Heart right ventricle (tissue), 16 donors: ENCODE measurements around the gene SRSF6. TPM values are rescaled to one million over a fixed set of nuclear protein-coding genes. Genes with fewer than 3 reads are reported as not detected.

Experiments
- ATAC-seq, 8 donors: fragments of 200-7000 bp; cut with Tn5 transposase; one replicate each; pipeline ENCODE4 v1.9.1; 2020; ENCODE audit warnings: mild to moderate bottlenecking in 8 of 8, moderate library complexity in 8 of 8, moderate number of reproducible peaks in 1 of 8
- DNase-seq, 2 donors: peaks; one replicate each; pipeline ENCODE4 v3.0.0-alpha.2; 2020
- H3K27ac ChIP-seq, 10 donors: fragments of 200-600 bp; sonication (generic) in 2 of 10; one replicate each; pipeline versions ENCODE4 v1.5.0 to v1.8.0; 2020 to 2022; ENCODE audit warnings: mild to moderate bottlenecking in 3 of 10
- H3K27me3 ChIP-seq, 7 donors: fragments of 200-600 bp; one replicate each; pipeline ENCODE4 v1.8.0; 2021 to 2022; ENCODE audit warnings: mild to moderate bottlenecking in 2 of 7
- H3K36me3 ChIP-seq, 9 donors: fragments of 200-600 bp; sonication (generic) in 1 of 9; one replicate each; pipeline versions ENCODE4 v1.5.0 to v1.8.0; 2020 to 2022; ENCODE audit warnings: mild to moderate bottlenecking in 2 of 9
- H3K4me1 ChIP-seq, 9 donors: fragments of 200-600 bp; sonication (generic) in 1 of 9; one replicate each; pipeline versions ENCODE4 v1.5.0 to v1.8.0; 2020 to 2022; ENCODE audit warnings: mild to moderate bottlenecking in 4 of 9
- H3K4me3 ChIP-seq, 10 donors: fragments of 200-600 bp; sonication (generic) in 2 of 10; one replicate each; pipeline versions ENCODE4 v1.5.0 to v1.8.0; 2020 to 2022; ENCODE audit warnings: mild to moderate bottlenecking in 7 of 10, moderate library complexity in 2 of 10
- H3K9me3 ChIP-seq, 11 donors: fragments of 200-600 bp in 10 of 11; sonication (generic) in 2 of 11; one replicate each; pipeline versions ENCODE4 v1.5.0 to v1.8.0; 2013 to 2022; ENCODE audit warnings: mild to moderate bottlenecking in 2 of 11, control low read depth in 1 of 11, moderate library complexity in 1 of 11
- WGBS, 2 donors: extraction: QIAGEN DNeasy Blood & Tissue Kit; methylation state at CpG; one replicate each; pipeline ENCODE4 v1.1.7; 2013; ENCODE audit warnings: inconsistent platforms in 1 of 2; 5-methylcytosine and 5-hydroxymethylcytosine counted together
- intact Hi-C, 10 donors: fragments of 100-400 bp; cut with DNase I; formaldehyde crosslinking; loops; one replicate each; pipeline versions ENCODE4 v1.11.1 to v1.14.2; 2022
- long read RNA-seq, 3 donors: library from polyadenylated mRNA; unstranded; transcript quantifications; one replicate each; pipeline ENCODE4 v2.0.0, GENCODE V29; 2020 to 2021
- polyA plus RNA-seq, 2 donors: library from polyadenylated mRNA; stranded (reverse); fragments of 200-250 nt; gene quantifications; one replicate each; pipeline ENCODE4 v1.2.3, GENCODE V29; 2013
- total RNA-seq, 10 donors: library from RNA; stranded (reverse); fragmentation: NEBNext Ultra II Directional in 3 of 10; extraction: Animal tissue kit (Norgen Biotek cat#: 25700) in 3 of 10; gene quantifications; one replicate each; pipeline versions ENCODE4 v1.2.1 to v1.2.4, GENCODE V29; 2021 to 2023
- TF ChIP-seq, protein P1 (sequence below), 9 donors: fragments of 200-600 bp; sonication (generic) in 2 of 9; IDR thresholded peaks; one replicate each; pipeline versions ENCODE4 v1.5.0 to v1.8.0; 2021 to 2022; ENCODE audit warnings: antibody characterized with exemption in 9 of 9, mild to moderate bottlenecking in 5 of 9, moderate library complexity in 1 of 9
- donor health status: Arrhythmogenic right ventricular cardiomyopathy.
- donor health status: ischemic (EF 13 %, LVEDD 7.1; RV severe dilation, severe dysfunction).
- donor health status: healthy with polysubstance abuse.
- donor health status: DM: no; HTN: yes; CAD: no.
- donor health status: DM: no; HTN: no; CAD: no.
- donor health status: ischemic (EF 25% LVEDD 6.9; RV normal size, moderate dysfunction).
- donor health status: ischemic (EF 25% LVEDD 5.7; RV mildly dilated, moderate dysfunction).
- donor health status: healthy.
- donor health status: DM: yes; HTN: yes; CAD: no.
- donor health status: Ischemic cardiomyopathy.
- donor health status: ischemic (EF 35%, LVEDD 5.7; RV mildly dilated, moderate dysfunction).
- donor health status: nonischemic (EF 11% LVEDD 7.7; RV severe dilation, severe dysfunction).
- donor health status: DM: yes; HTN: yes; CAD: no.
- donor health status: PGD.
- donor health status: ischemic (EF 29% LVEDD 5.4; RV normal size, mild dysfunction).
- donor health status: nonischemic (EF 23%, LVEDD 6.1; RV moderate dilation, normal function).

SRSF6 gene
- total RNA-seq (10 to 100 TPM; 44.0 to 62.4 (median 47.8) TPM), polyA plus RNA-seq (10 to 100 TPM; 27.9 to 86.6 TPM)
- long read RNA-seq, donor 1, full-length matches to known transcripts, result 3 of 5 reads
- long read RNA-seq, donor 1, partial matches to known transcripts, result 1 of 5 reads
- long read RNA-seq, donor 1, other reads (novel, unspliced or antisense), result 1 of 5 reads
- long read RNA-seq, donor 2, full-length matches to known transcripts, result 3 of 6 reads
- long read RNA-seq, donor 2, partial matches to known transcripts, result 0 of 6 reads
- long read RNA-seq, donor 2, other reads (novel, unspliced or antisense), result 3 of 6 reads
- long read RNA-seq, donor 3, full-length matches to known transcripts, result 8 of 93 reads
- long read RNA-seq, donor 3, partial matches to known transcripts, result 0 of 93 reads
- long read RNA-seq, donor 3, other reads (novel, unspliced or antisense), result 85 of 93 reads

GRCh38 chr20:43457640-43458421 is at the start of gene SRSF6:
Gene SRSF6 (plus strand): TSS chr20:43457896. CDS start chr20:43458034, 138 bp downstream.
- Histone ChIP-seq H3K9me3 (no peaks in the 10 kb centered on the region), H3K4me1 (peaks cover 2 to 49% (median 32%) of the 10 kb centered on the region in 9 donors), H3K36me3 (peaks cover 0 to 41% (median 37%) of the 10 kb centered on the region in 9 donors), H3K4me3 (peak within 1 kb of the TSS; percentile 73 to 99 (median 92)), H3K27me3 (peaks cover 0 to 5% (median 0%) of the 10 kb centered on the region in 7 donors), H3K27ac (peak within 1 kb of the TSS; percentile 97 to 100 (median 100))
- TF ChIP-seq, protein P1, sequence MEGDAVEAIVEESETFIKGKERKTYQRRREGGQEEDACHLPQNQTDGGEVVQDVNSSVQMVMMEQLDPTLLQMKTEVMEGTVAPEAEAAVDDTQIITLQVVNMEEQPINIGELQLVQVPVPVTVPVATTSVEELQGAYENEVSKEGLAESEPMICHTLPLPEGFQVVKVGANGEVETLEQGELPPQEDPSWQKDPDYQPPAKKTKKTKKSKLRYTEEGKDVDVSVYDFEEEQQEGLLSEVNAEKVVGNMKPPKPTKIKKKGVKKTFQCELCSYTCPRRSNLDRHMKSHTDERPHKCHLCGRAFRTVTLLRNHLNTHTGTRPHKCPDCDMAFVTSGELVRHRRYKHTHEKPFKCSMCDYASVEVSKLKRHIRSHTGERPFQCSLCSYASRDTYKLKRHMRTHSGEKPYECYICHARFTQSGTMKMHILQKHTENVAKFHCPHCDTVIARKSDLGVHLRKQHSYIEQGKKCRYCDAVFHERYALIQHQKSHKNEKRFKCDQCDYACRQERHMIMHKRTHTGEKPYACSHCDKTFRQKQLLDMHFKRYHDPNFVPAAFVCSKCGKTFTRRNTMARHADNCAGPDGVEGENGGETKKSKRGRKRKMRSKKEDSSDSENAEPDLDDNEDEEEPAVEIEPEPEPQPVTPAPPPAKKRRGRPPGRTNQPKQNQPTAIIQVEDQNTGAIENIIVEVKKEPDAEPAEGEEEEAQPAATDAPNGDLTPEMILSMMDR (IDR thresholded peaks at IDR 0.05), result no peak
- intact Hi-C loops, result loop anchor here in 5 of 10 donors (5.0 to 10.0 kb wide), 7 partner anchors 54 to 749 kb away; partner anchors contain the start of gene IFT52 (in 1 of the 5)
- DNase-seq, result peak; percentile 94 to 95
- ATAC-seq, result peak; percentile 96 to 99 (median 98)
- 0% methylated on average over 75 to 101 of the region's 101 CpGs for WGBS, 2 donors

DNA sequence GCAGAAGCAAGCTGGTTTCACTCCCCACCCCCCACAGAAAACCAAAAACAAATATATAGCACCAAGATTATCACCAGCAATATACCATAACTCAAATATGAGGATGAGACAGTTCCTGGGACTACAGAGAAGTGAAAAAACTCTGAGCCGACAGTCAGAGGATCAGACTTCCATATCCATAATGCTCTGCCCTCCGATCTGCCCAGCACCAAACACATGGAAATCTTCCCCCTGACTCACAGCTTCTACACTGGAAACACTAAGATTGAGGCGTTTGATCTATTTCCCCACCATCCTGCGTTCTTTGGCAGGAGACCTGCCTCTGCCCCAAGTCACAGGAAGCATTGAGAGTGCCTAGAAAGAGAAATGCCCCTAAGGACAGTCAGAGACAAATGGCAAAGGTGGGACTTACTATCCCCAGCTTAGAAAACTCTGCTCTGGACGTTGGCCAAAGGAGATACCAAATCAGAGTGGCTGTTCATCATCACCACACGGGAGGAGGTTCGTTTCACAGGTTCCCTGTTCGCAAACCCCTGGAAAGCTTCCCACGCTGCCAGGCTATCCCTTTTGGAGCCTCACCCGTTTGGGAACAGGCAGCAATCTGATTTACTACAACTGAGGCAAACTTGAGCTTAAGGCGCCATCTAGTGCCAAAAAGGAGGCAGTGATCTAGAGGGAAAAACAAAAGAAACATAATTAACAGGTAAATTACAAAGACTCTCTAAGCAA is 48.7 kb upstream of the SRSF6 start:
- no peak overlapping the region for H3K4me3 ChIP-seq
- H3K27ac ChIP-seq, result no peak overlapping the region
- no peaks in the 10 kb centered on the region for H3K4me1 ChIP-seq
- H3K9me3 ChIP-seq, result peaks cover 0 to 41% (median 10%) of the 10 kb centered on the region in 11 donors
- WGBS, 2 donors, result 21 to 23% methylated on average over 11 of the region's 11 CpGs
- intact Hi-C loops, result loop anchor here in 1 of 10 donors (10.0 kb wide), 1 partner anchor 1674 kb away; no protein-coding TSS in a partner anchor
- TF ChIP-seq, protein P1 (IDR thresholded peaks at IDR 0.05), result peak in 8 of 9 donors; percentile 8 to 50 (median 33)
- H3K27me3 ChIP-seq, result peaks cover 0 to 30% (median 4%) of the 10 kb centered on the region in 7 donors
- H3K36me3 ChIP-seq, result no peaks in the 10 kb centered on the region
- ATAC-seq (no peak), DNase-seq (no peak)

DNA sequence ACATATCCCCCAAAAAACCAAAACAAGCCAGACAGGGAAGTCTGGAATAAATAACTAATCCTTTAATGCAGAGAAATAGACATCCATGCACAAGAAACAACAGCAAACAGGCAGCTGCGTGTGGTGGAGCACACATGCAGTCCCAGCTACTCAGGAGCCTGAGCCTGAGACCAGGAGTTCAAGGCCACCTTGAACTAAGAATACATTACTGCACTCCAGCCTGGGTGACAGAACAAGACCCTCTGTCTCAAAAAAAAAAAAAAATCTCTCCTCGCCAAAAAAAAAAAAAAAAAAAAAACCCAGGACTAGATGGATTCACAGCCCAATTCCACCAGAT is 48.2 kb upstream of the SRSF6 start:
- peaks cover 0 to 27% (median 4%) of the 10 kb centered on the region in 7 donors for H3K27me3 ChIP-seq
- DNase-seq (no peak), ATAC-seq (no peak)
- peaks cover 0 to 41% (median 10%) of the 10 kb centered on the region in 11 donors for H3K9me3 ChIP-seq
- H3K4me3 ChIP-seq, result no peak overlapping the region
- H3K27ac ChIP-seq, result no peak overlapping the region
- no peaks in the 10 kb centered on the region for H3K36me3 ChIP-seq
- intact Hi-C loops, result loop anchor here in 1 of 10 donors (10.0 kb wide), 1 partner anchor 1675 kb away; no protein-coding TSS in a partner anchor
- 65 to 87% methylated on average over 2 of the region's 2 CpGs for WGBS, 2 donors
- TF ChIP-seq, protein P1 (IDR thresholded peaks at IDR 0.05), result peak in 1 of 9 donors; percentile 1
- no peaks in the 10 kb centered on the region for H3K4me1 ChIP-seq
